ENCODE measurements around the gene MAX.

DNA sequence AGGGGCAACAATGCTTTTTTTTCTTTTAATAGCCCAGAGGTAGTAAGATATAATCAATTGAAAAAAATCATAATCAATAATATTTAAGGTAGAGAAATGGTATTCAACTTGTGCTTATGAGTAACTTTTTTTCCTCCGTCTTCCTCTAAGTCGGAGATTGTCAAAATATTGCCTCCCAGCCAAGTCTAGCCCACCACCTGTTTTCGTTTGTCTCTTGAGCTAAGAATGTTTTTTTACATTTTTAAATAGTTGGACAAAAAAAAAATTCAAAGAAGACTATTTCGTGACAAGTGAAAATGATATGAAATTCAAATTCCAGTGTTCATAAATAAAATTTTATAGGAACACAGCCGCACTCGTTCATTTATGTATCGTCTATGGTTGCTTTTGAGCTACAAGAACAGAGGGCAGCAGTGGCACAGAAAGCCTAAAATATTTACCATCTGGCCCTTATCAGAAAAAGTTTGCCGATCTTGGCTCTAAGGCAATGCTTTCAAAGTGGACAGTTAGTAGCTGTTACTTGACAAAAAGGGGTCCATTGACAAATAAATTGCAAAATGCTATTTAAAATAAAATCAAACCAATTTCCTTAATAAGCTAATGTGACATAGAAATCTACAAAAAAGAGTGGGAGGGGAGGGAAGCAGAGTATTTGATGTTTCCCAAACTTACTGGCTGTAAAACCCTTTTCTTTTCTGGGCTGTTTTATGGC lies 40.8 kb upstream of the MAX start:
- TF ChIP-seq CBX5 (IDR thresholded peaks at IDR 0.05; ENCODE audit: low read depth, low read length) (no peak), EGR1 (IDR thresholded peaks at IDR 0.05; ENCODE audit: borderline replicate concordance, low read depth, low read length) (no peak), SP1 (IDR thresholded peaks at IDR 0.05; ENCODE audit: low read depth, low read length) (no peak), JUN (IDR thresholded peaks at IDR 0.05; ENCODE audit: low read depth, low read length) (no peak)
- TF ChIP-seq, protein P1, sequence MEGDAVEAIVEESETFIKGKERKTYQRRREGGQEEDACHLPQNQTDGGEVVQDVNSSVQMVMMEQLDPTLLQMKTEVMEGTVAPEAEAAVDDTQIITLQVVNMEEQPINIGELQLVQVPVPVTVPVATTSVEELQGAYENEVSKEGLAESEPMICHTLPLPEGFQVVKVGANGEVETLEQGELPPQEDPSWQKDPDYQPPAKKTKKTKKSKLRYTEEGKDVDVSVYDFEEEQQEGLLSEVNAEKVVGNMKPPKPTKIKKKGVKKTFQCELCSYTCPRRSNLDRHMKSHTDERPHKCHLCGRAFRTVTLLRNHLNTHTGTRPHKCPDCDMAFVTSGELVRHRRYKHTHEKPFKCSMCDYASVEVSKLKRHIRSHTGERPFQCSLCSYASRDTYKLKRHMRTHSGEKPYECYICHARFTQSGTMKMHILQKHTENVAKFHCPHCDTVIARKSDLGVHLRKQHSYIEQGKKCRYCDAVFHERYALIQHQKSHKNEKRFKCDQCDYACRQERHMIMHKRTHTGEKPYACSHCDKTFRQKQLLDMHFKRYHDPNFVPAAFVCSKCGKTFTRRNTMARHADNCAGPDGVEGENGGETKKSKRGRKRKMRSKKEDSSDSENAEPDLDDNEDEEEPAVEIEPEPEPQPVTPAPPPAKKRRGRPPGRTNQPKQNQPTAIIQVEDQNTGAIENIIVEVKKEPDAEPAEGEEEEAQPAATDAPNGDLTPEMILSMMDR (IDR thresholded peaks at IDR 0.05; ENCODE audit: control extremely low read depth in 1 of 3, insufficient read depth in 1 of 3, low read depth in 1 of 3, low read length in 3 of 3): no peak
